GM18508 (cell line): ENCODE measurements around the gene BTG2.
"Not testable (repeated sequence)": the region's sequence is repeated elsewhere in the genome, so short reads cannot be mapped to it uniquely, and the experiment has no call there.

ENCODE experiments used
- ATAC-seq: cut with Tn5 transposase; IDR thresholded peaks from one replicate; pipeline ENCODE4 v1.9.1; 2021; ENCODE audit warnings: moderate number of reproducible peaks; ENCODE audit not compliant: insufficient read depth, unreplicated experiment

BTG2 gene

DNA sequence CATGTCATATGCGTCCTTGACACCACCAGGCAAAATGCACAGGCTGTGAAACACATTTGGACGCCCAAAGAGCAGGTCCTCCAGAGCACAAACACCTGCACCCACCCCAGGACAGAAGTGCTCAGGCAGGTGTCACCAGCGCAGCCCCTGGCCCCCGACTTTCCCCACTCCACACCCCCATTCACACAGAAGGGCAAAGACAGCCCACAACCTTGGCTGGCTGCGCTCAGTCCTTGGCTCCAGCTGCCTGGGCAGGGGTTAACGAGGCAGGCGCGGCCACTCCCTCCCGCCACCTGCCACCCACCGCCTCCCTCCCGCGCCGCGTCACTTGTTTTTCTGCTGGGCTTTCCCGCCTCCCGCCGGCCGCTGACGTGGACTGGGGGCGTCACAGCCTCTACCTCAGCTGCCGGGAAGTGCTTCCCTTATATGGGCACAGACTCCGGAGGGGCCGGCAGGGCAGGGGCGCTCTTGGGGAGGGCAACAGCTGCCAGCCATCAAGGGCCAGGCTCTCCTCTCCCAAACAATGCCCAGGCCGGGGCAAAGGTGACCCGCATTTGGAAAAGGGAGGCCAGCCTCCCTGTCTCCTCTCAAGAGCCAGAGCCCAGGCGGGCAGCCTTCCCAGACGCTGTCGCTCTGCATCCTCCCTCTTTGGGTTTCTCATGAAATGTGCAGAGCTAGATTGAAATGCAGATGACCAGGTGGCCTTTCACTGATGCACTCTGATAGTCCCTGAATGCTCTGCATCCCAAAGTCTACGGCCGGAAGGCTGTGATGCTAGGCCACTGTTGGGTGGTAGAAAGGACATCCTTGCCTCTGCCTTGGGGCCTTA, 14.8 kb upstream of the BTG2 start:
- ATAC-seq, result no peak

DNA sequence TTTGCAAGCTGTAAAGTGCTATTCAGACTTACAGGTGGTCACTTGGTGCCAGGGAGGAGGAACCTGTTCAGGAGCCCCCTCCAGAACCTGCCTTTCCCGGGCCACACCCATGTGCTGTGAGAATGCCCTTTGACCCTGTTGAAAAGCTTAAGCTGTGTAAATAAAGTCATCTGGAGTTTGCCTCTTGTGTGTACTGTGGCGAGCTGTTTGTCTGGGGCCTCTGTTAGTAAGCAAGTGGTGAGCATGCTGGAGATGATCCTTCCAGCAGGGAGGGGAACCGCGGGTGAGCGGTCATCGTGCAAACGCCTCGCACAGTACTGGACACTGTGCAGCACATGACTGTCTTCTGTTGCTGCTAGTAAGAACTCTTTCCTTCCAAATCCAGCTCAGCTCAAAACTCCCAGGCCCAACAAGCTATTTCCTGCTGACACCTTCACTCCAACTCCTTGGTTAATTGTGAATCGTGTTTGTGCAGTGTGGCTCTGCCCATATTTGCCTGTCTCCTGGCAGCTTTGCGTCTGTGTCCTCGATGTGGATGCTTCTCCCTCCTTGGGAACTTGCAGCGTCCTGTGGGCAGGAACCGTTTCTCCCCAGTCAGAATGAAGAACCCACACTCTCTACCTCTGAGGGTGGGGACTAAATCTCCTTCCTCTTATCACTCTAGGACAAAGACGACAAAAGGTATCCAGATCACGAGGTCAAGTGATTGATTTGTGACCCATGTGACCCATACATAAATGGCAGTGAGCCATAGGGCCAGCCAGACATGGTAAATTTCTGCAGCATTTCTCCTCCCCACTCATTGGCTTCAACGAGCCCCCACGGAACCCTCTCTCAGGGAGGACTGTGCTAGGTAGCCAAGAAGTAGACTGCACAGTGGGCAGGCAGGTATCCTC, 13.9 kb upstream of the BTG2 start:
- ATAC-seq, result no peak

DNA sequence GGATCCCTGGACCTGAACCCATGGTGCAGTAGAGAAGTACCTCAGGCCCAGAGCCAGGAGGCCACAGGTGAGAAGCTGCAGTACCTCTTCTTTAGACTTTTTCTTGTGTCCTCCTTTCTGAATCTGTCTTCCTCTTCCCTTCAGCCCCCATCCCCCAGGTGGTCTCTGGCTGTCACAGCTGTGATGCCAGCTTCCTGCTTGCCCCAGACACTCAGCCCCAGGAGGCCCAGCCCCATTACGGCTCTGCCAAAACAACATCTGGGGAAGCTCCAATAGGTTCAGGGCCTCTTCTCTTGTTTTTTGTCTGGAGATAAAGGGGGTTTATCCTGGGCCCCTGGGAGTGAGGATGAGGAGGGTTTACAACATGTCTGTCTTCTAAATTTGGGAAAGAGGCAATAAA, 9.5 kb upstream of the BTG2 start:
- no peak for ATAC-seq

DNA sequence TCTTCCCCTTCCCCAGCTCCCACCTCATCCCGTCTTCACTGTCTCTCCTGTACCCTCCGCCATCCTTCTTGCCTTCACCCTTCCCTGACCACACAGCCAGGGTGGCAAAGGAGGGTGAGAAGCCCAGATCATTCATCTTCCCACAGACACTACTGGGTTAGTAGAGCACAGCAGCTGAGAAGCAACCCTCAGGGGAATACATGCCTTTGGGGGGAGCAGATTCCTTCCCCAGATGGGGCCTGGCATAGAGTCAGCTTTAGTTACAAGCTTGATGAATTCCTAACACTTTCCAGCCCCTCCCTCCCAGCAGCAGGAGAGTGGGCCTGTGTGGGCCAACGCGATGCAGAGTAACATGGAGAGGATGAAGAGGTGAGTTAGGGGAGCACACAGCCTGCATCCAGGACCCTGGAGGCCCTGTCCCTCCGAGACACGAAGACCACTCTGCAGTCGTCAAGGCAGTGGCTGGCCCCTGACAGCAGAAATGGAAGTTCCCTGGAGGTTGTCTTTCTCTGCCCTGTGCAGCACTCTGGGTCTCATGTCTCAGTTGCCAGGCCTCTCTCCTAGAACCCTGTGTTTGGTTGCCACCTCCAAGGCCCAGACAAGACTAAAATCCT, 8.8 kb upstream of the BTG2 start:
- no peak for ATAC-seq

DNA sequence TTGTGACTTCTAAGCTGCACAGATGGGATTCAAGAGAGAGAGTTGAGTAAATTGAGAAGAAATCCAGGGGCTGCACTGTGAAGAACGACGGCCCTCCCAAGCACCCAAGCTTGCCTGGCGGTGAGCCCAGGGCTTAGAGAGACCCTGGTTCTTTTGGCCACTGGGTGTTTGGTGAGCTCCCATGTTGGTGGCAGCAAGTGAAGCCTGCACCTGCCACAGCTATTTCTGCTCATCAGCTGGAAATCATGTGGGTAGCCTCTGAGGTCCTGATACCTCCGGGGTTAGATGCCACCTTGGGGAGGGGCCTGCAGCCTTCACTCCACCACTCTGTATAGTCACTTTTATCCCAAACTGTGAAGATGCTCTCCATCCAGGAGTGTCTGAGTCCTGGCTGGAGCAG, 6.2 kb upstream of the BTG2 start:
- ATAC-seq, result no peak

DNA sequence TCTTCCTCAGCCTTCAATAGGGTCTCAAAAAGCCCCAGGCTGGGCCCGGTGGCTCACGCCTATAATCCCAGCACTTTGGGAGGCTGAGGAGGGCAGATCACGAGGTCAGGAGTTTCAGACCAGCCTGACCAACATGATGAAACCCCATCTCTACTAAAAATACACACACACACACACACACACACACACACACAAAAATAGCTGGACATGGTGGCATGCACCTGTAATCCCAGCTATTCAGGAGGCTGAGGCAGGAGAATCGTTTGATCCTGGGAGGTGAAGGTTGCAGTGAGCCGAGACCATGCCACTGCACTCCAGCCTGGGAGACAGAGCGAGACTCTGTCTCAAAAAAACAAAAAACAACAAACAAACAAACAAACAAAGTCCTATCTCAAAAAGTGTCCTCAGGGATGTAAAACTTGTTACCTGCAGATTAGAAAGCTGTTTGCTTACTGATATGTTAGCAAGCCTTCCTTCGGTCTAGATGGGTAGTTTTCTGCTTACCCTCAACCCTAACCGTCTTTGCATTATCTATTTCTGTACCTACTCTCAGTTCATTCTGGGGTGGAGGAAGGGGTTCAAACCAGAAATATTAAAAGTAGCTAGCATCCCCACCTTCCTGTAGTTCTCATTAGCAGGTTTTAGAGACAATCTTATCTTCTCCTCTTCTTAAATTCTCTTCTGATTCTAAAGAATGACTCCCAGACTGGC, 5.4 kb upstream of the BTG2 start:
- not testable (repeated sequence) for ATAC-seq

DNA sequence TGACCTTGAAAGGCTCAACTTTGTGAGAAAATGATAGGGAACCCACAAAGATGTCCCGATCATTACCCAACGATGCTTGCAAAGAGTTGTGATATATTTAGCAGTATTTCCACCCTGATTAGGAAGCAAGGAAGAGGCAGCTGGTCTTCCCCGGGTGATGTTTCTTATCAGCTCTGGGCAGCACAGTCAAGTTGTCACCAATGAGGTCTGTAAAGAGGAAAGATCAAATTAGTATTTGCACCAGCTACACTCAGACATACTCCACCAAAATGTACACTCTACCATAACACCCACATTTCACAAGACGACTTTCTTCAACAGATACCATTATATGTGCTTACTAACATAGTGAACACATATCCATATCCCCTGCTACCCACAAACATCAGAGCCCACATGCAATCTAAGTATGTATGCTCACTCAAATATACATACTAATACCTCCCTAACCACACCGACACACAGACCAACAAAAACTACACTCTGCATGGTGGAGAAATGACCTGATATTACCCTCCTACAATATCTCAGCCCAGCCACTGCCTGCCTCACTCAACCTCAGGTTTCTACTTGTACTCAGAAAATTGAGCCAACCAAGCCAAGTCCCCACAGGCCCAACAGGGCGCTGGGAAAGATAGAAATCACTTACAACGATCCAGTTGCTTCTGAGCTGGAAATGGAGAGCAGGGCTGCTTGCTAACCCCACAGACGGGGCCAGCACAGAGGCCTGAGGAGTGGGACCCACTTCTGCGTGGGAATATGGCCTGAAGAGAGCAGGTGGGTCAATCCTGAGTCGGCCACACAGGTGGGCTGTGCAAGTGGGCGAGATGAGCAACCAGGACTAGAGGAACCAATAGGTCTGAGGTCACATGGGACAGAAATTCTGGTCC, 4.6 kb upstream of the BTG2 start:
- no peak for ATAC-seq

DNA sequence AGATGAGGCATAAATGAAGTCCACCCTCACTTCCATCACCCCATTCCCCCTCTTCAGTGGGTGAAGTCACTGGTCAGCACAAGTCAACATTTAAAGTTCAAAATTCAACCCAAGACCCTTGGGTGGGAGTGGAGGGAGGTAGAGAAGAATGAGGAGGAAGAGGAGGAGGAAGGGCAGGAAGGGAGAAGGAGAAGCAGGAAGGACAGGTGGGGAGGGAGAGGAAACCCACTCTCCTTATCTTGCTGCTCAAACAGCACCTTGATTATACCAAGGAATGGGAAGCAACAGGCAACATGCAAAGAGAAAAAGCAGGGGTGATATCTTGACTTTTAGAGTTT, 4.0 kb upstream of the BTG2 start:
- ATAC-seq, result no peak

DNA sequence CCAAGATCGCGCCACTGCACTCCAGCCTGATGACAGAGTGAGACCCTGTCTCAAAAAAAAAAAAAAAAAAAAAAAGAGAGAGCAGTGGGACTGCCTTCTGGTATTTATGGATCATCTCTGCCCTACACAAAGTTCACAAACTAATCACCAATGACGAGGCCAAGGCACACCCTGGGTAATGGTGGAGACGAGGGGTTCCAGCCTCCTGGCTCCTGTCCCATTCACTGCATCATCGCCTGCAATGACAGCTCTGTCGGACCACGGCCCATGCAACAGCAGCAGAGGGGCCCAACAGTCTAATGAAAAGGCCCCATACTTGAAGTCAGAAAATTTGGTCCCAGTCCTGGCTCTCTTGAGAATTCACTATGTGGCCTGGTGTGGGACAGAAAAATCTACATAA, 2.9 kb upstream of the BTG2 start:
- ATAC-seq, result no peak

DNA sequence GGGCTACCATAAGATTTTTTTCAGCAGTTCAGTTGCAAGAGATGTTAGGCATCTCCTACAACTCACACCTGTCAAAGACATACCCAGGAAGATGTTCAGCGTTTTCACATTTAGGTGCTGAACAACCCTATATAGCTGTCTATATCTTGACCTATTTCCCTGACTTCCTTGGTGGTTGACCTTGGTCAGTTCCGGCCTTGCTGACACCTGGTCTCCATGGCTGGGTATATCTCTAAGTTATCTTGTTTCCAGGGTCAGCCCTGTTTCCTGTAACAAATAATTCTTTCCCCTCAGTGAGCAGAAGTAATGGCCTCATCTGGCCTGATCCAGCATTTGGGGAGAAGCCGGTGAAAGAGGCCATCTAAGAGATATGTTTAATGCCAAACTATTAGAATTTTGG, 2.4 kb upstream of the BTG2 start:
- no peak for ATAC-seq

DNA sequence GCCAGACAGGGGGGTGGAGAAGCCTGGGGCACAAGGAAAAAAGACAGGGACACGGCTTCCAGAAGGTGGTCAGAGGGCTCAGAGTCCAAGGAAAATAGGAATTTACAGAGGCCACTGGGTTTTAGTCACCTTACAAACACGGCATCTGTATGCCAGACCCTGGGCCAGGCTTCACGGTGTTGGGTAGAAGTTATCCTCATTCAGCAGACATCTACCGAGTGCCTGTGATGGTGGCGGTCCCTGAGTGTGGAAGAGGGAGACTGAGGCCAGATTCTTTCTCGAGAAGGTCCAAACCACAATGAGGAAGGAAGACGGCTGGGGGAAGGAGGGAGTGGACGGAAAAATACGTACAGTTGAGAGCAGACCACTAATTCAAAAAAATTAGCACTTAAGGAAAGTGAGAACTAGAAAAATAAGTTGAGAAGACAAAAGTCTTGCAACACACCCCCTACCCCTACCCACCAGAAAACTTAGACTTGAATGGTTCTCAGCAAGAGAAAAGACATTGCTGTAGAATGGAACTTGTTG, 864 bp upstream of the BTG2 start:
- no peak for ATAC-seq

DNA sequence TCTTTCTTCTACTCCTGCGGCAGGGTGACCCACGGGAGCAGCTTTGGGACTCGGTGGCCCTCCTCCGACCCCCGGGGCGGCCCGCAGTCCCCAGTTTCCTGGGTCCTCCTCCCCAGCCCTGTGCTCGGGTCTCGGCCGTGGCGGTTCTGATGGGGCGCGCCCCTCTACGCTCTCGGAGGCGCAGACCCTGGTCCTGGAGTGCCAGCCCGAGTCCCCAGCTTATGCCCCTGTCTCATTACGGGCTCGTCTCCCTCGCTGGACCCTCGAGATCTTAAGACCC, 430 bp downstream of the BTG2 start:
- no peak for ATAC-seq

DNA sequence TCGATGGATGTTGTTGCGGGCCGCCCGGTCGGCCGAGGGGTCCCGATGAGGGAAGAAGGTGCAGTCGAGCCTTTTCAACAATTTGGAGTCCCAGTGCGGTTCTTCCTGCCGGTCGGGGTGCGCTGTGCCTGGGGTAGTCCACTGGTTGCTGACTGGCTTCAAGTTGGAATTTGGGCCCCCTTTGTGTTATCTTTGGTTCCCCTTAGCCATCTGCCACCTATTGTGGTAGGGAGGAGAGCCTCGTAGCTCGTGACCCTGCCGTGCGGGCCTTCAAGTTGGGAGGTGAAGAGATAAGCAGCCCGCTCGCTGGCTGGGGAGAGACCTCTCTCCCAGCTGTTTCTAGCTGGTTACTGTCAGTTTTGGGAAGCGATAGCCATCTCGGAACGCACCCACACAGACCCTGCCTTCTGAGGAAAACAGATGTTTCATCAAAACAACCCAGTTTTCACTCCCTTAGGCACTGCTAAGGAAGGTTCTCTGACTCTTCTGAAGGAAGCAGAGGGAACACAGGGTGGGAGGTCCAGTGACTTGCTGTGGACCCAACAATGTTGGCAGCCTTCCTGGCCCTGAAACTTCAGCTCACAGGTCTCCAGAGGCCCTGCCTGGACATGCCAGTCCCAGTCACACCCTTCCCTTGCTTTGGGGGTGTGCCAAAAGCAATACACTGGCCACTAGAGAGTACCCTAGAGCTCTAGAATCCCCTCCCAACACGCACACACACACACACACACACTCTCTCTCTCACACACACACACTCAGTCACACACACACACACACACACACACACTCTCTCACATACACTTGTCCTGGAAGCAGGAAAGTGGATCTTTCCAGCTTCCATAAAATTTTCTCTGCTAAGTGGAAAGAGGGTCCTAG, 1.0 kb downstream of the BTG2 start:
- no peak for ATAC-seq

DNA sequence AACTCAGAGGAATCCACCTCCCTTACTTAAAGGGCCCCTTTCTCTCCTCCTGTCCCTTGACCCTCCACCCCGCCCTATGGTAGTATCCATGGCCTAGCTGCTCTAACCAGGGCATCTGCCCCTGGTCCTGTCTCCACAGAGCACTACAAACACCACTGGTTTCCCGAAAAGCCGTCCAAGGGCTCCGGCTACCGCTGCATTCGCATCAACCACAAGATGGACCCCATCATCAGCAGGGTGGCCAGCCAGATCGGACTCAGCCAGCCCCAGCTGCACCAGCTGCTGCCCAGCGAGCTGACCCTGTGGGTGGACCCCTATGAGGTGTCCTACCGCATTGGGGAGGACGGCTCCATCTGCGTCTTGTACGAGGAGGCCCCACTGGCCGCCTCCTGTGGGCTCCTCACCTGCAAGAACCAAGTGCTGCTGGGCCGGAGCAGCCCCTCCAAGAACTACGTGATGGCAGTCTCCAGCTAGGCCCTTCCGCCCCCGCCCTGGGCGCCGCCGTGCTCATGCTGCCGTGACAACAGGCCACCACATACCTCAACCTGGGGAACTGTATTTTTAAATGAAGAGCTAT, 1.7 kb downstream of the BTG2 start:
- no peak for ATAC-seq

DNA sequence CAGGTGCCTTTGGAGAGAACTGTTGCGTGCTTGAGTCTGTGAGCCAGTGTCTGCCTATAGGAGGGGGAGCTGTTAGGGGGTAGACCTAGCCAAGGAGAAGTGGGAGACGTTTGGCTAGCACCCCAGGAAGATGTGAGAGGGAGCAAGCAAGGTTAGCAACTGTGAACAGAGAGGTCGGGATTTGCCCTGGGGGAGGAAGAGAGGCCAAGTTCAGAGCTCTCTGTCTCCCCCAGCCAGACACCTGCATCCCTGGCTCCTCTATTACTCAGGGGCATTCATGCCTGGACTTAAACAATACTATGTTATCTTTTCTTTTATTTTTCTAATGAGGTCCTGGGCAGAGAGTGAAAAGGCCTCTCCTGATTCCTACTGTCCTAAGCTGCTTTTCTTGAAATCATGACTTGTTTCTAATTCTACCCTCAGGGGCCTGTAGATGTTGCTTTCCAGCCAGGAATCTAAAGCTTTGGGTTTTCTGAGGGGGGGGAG, 2.4 kb downstream of the BTG2 start:
- ATAC-seq, result no peak

DNA sequence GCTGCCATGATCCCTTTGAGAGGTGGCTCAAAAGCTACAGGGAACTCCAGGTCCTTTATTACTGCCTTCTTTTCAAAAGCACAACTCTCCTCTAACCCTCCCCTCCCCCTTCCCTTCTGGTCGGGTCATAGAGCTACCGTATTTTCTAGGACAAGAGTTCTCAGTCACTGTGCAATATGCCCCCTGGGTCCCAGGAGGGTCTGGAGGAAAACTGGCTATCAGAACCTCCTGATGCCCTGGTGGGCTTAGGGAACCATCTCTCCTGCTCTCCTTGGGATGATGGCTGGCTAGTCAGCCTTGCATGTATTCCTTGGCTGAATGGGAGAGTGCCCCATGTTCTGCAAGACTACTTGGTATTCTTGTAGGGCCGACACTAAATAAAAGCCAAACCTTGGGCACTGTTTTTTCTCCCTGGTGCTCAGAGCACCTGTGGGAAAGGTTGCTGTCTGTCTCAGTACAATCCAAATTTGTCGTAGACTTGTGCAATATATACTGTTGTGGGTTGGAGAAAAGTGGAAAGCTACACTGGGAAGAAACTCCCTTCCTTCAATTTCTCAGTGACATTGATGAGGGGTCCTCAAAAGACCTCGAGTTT, 3.1 kb downstream of the BTG2 start:
- ATAC-seq, result no peak

DNA sequence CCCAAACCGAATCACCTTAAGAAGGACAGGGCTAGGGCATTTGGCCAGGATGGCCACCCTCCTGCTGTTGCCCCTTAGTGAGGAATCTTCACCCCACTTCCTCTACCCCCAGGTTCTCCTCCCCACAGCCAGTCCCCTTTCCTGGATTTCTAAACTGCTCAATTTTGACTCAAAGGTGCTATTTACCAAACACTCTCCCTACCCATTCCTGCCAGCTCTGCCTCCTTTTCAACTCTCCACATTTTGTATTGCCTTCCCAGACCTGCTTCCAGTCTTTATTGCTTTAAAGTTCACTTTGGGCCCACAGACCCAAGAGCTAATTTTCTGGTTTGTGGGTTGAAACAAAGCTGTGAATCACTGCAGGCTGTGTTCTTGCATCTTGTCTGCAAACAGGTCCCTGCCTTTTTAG, 3.6 kb downstream of the BTG2 start:
- no peak for ATAC-seq
